GM23248 (cell line): Measurements from ENCODE around the gene MBD2. TPM values are rescaled to one million over a fixed set of nuclear protein-coding genes. Genes with fewer than 3 reads are reported as not detected.

Experiments used
- DNase-seq: peaks from one replicate; pipeline ENCODE4 v3.0.0-alpha.2; 2015
- H2AFZ ChIP-seq: fragments of 200-600 bp; sonication (generic); 2 replicates; pipeline ENCODE4 v1.6.1; 2016; ENCODE audit warnings: antibody characterized with exemption
- H3F3A ChIP-seq: fragments of 200-600 bp; sonication (generic); 2 replicates; pipeline ENCODE4 v1.6.1; 2016; ENCODE audit warnings: mild to moderate bottlenecking, antibody characterized with exemption, mixed run types; ENCODE audit not compliant: insufficient read depth
- H3K27ac ChIP-seq: fragments of 200-600 bp; sonication (generic); 2 replicates; pipeline ENCODE4 v1.5.1; 2016; ENCODE audit warnings: mild to moderate bottlenecking
- H3K27me3 ChIP-seq: fragments of 200-600 bp; sonication (generic); replicated peaks from 2 replicates; pipeline ENCODE4 v1.6.1; 2016; ENCODE audit warnings: mild to moderate bottlenecking; ENCODE audit not compliant: insufficient read depth
- H3K36me3 ChIP-seq: fragments of 200-600 bp; sonication (generic); 2 replicates; pipeline ENCODE4 v1.6.1; 2016; ENCODE audit warnings: low read depth, mild to moderate bottlenecking
- H3K4me1 ChIP-seq: fragments of 200-600 bp; sonication (generic); 2 replicates; pipeline ENCODE4 v1.6.1; 2016; ENCODE audit warnings: mild to moderate bottlenecking; ENCODE audit not compliant: insufficient read depth
- H3K4me2 ChIP-seq: fragments of 200-600 bp; sonication (generic); one replicate; pipeline ENCODE4 v1.6.1; 2016; ENCODE audit warnings: mild to moderate bottlenecking; ENCODE audit not compliant: unreplicated experiment
- H3K4me3 ChIP-seq: fragments of 200-600 bp; sonication (generic); 2 replicates; pipeline ENCODE4 v1.5.1; 2016; ENCODE audit warnings: mild to moderate bottlenecking
- H3K79me2 ChIP-seq: fragments of 200-600 bp; sonication (generic); 2 replicates; pipeline ENCODE4 v1.6.1; 2016; ENCODE audit warnings: mild to moderate bottlenecking; ENCODE audit not compliant: insufficient read depth
- H3K9ac ChIP-seq: fragments of 200-600 bp; sonication (generic); 2 replicates; pipeline ENCODE4 v1.6.1; 2016; ENCODE audit warnings: mild to moderate bottlenecking
- H3K9me2 ChIP-seq: fragments of 200-600 bp; sonication (generic); 2 replicates; pipeline ENCODE4 v1.6.1; 2016; ENCODE audit warnings: mixed run types, mild to moderate bottlenecking, moderate library complexity; ENCODE audit not compliant: insufficient read depth
- H3K9me3 ChIP-seq: fragments of 200-600 bp; sonication (generic); one replicate; pipeline ENCODE4 v1.6.1; 2017; ENCODE audit warnings: low read depth
- H4K20me1 ChIP-seq: fragments of 200-600 bp; sonication (generic); 2 replicates; pipeline ENCODE4 v1.6.0; 2016; ENCODE audit not compliant: insufficient read depth
- EZH2 ChIP-seq: fragments of 200-600 bp; sonication (generic); IDR thresholded peaks from 2 replicates; pipeline ENCODE4 v1.6.1; 2018; ENCODE audit warnings: antibody characterized with exemption, mild to moderate bottlenecking; ENCODE audit not compliant: insufficient read depth, poor library complexity, severe bottlenecking
- EZH2phosphoT487 ChIP-seq: fragments of 200-600 bp; sonication (generic); IDR thresholded peaks from 2 replicates; pipeline ENCODE4 v1.6.1; 2018; ENCODE audit warnings: antibody characterized with exemption, moderate library complexity, mild to moderate bottlenecking, low read depth; ENCODE audit not compliant: insufficient read depth
- WGBS, 2 experiments: methylation state at CpG; one replicate each; pipeline ENCODE4 v1.1.6; 2015 to 2017; ENCODE audit warnings: low lambda C conversion rate in 2 of 2, low coverage in 1 of 2; ENCODE audit errors: missing lambda C conversion rate in 2 of 2; 5-methylcytosine and 5-hydroxymethylcytosine counted together
- in situ Hi-C: fragments of 300-500 bp; cut with MboI; formaldehyde crosslinking; loops from 2 replicates; pipeline ENCODE4 v1.15.0; 2020
- polyA plus RNA-seq: library from polyadenylated mRNA; unstranded; fragments of >200 nt; fragmentation: Nextera tagmentation; extraction: Ambion mirVana; gene quantifications from 2 replicates; pipeline ENCODE4 v1.2.1, GENCODE V29; 2016
- total RNA-seq: library from RNA; depleted of rRNA; stranded (reverse); fragments of >200 nt; shearing (Covaris generic); gene quantifications from 2 replicates; pipeline ENCODE4 v1.2.3, GENCODE V29; 2014

The MBD2 gene
- total and polyA plus RNA-seq, 2 experiments from 2014 or later, result 9.5 to 27.2 TPM

DNA sequence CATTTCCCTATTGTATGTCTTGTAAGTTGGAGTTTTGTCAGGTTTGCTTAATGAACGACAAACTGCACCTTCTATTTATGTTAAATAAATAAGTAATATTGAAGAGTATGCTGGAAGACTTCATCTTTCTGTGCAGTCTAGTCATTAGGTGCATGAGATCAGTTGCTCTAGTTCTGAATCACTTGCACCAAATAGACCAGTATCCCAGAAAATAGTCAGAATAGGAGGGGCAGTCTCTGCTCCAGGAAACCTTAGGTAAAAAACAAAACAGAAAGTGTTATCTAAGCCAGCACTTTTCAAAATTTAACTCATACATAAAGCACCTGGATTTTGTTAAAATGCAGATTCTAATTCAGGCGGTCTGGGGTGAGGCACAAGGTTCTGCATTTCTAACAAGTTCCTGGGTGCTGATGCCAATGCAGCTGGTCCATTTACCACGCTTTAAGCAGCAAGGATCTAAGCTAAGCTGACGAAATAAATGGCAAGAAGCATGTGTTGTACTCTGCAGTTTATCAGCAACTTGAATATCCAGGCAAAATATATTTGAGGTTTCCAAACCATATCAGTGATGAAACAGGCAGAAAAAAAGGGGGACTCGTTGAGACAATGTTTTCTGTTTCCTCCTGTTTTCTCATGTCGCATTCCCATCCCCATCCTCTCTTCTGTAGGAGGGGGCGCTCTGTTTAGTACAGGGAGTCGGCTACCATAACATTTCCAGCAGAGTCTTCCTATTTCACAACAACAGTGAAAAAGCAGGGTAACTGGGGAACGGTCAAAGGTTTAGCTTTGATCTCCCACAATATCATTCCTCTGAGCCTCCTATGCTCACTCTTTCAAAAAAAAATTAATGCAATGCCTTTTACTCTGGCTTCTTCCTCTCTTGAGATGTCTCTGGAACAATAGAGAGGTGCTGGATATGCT lies 106.4 kb downstream of the MBD2 start:
- 67 to 69% methylated on average over 9 of the region's 9 CpGs for WGBS, 2 experiments
- Histone ChIP-seq H3K9ac (no peak overlapping the region), H3K27me3 (no peaks in the 10 kb centered on the region), H3F3A (peaks cover 9% of the 10 kb centered on the region), H3K4me3 (no peak overlapping the region), H3K9me3 (no peaks in the 10 kb centered on the region), H4K20me1 (no peaks in the 10 kb centered on the region), H3K36me3 (no peaks in the 10 kb centered on the region), H3K4me1 (no peaks in the 10 kb centered on the region), H3K27ac (no peak overlapping the region), H3K79me2 (no peaks in the 10 kb centered on the region), H3K9me2 (no peaks in the 10 kb centered on the region), H2AFZ (no peak overlapping the region), H3K4me2 (no peak overlapping the region)
- no peak for TF ChIP-seq EZH2
- no peak for TF ChIP-seq EZH2phosphoT487
- in situ Hi-C loops, result loop anchor here (10.0 kb wide), 3 partner anchors 63 to 423 kb away; no protein-coding TSS in a partner anchor
- DNase-seq, result no peak

- H3K4me3 ChIP-seq, result no peak overlapping the region
- peaks cover 19% of the 10 kb centered on the region for H3F3A ChIP-seq
- WGBS, 2 experiments, result 78 to 91% methylated on average over 3 of the region's 3 CpGs
- H3K4me1 ChIP-seq, result peaks cover 9% of the 10 kb centered on the region
- H3K27ac ChIP-seq, result no peak overlapping the region
- in situ Hi-C loops, result loop anchor here (10.0 kb wide), 3 partner anchors 62 to 422 kb away; no protein-coding TSS in a partner anchor
- no peak overlapping the region for H2AFZ ChIP-seq
- no peaks in the 10 kb centered on the region for H3K36me3 ChIP-seq
- TF ChIP-seq EZH2phosphoT487 (no peak), EZH2 (no peak)
- H3K9ac ChIP-seq, result no peak overlapping the region
- H3K9me2 ChIP-seq, result no peaks in the 10 kb centered on the region
- no peak overlapping the region for H3K4me2 ChIP-seq
- DNase-seq, result no peak
- no peaks in the 10 kb centered on the region for H3K27me3 ChIP-seq
- no peaks in the 10 kb centered on the region for H3K79me2 ChIP-seq
- H4K20me1 ChIP-seq, result no peaks in the 10 kb centered on the region
- no peaks in the 10 kb centered on the region for H3K9me3 ChIP-seq
Measured at GRCh38 chr18:54116541-54117257, 107.8 kb downstream of the MBD2 start.

DNA sequence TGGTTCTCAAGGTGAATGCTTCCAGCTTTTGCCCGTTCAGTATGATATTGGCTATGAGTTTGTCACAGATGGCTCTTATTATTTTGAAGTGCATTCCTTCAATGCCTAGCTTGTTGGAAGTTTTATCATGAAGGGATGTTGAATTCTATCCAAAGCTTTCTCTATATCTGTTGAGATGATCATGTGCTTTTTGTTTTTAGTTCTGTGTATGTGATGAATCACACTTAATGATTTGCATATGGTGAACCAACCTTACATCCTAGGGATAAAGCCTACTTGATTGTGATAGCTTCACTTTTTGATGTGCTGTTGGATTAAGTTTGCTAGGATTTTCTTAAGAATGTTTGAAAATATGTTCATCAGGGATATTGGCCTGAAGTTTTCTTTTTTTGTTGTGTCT lies 112.1 kb downstream of the MBD2 start:
- H4K20me1 ChIP-seq, result no peaks in the 10 kb centered on the region
- peak overlapping the region; percentile 57 for H3K4me2 ChIP-seq
- no peaks in the 10 kb centered on the region for H3K36me3 ChIP-seq
- in situ Hi-C loops, result loop anchor here (10.0 kb wide), 3 partner anchors 58 to 418 kb away; no protein-coding TSS in a partner anchor
- H3K4me3 ChIP-seq, result peak overlapping the region; percentile 23; the same call in 1 of the 2 replicates
- H3F3A ChIP-seq, result peaks cover 27% of the 10 kb centered on the region
- 4 to 5% methylated on average over 1 of the region's 1 CpG for WGBS, 2 experiments
- H3K9me2 ChIP-seq, result no peaks in the 10 kb centered on the region
- H3K9ac ChIP-seq, result no peak overlapping the region
- no peak overlapping the region for H2AFZ ChIP-seq
- H3K4me1 ChIP-seq, result peaks cover 20% of the 10 kb centered on the region
- no peaks in the 10 kb centered on the region for H3K79me2 ChIP-seq
- peak; percentile 66 for DNase-seq
- TF ChIP-seq EZH2phosphoT487 (no peak), EZH2 (no peak)
- H3K27me3 ChIP-seq, result no peaks in the 10 kb centered on the region
- H3K9me3 ChIP-seq, result no peaks in the 10 kb centered on the region
- H3K27ac ChIP-seq, result no peak overlapping the region

DNA sequence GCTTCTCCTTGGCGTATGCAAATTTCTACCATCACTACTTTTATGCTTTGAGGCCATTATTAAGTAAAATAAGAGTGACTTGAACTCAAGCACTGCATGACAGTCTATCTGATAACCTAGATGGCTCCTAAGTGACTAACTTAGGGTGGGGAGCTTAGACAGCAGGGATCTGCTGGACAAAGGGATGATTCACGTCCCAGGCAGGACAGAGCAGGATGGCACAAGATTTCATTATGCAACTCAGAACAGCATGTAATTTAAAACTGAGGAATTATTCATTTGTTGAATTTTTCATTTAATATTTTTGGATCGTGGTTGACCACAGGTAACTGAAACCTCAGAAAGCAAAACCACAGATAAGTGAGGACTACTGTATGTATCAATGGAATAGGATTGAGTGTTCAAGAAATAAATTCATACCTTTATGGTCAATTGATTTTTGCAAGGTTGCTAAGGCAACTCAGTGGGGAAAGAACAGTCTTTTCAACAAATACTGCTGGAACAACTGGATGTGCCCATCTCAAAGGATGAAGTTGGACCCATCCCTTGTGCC lies 115.3 kb downstream of the MBD2 start:
- Histone ChIP-seq H3K4me1 (peaks cover 20% of the 10 kb centered on the region), H3K4me2 (no peak overlapping the region), H2AFZ (no peak overlapping the region), H3K9me2 (no peaks in the 10 kb centered on the region), H3K27me3 (no peaks in the 10 kb centered on the region), H3K9me3 (no peaks in the 10 kb centered on the region), H4K20me1 (no peaks in the 10 kb centered on the region), H3K79me2 (no peaks in the 10 kb centered on the region), H3K36me3 (no peaks in the 10 kb centered on the region), H3F3A (peaks cover 20% of the 10 kb centered on the region), H3K9ac (no peak overlapping the region), H3K4me3 (no peak overlapping the region), H3K27ac (no peak overlapping the region)
- WGBS, 2 experiments, result 55 to 72% methylated on average over 3 of the region's 3 CpGs
- TF ChIP-seq EZH2, result no peak
- no peak for TF ChIP-seq EZH2phosphoT487
- in situ Hi-C loops, result no loop called here
- DNase-seq, result peak; percentile 69
